ENCODE data around the gene VSTM4. TPM values are rescaled to one million over a fixed set of nuclear protein-coding genes. Genes with fewer than 3 reads are reported as not detected.
A peak's percentile ranks its signal among the peaks of the same experiment; 100 is the strongest.

Gene VSTM4
- polyA plus RNA-seq, 1 donor (not counting 4 experiments of a cell fraction or from before 2014, with no cell fraction given) = not detected

DNA sequence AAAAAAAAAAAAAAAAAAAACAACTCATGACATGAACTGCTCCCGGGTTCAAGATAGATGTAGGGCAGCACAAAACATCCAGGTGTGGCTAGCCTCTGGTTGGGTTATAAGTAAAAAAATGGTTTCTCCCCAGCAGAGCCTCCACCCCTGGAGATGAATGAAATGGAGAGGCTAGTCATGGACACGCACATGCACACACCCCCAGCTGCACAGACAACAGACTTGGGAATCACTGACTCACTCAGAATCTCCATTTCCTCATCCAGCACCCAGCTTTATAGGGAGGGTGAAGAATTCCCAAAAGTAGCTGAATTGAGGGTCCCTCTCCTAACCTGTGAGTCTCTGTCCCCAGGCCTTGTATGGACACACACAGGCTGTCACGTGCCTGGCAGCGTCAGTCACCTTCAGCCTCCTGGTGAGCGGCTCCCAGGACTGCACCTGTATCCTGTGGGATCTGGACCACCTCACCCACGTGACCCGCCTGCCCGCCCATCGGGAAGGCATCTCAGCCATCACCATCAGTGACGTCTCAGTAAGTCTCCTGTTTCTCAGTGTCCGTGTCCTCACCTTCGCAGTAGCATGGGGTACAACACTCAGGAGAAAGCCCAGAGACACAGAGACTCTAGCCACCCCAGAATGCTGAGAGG, 140.7 kb downstream of the VSTM4 start:
- no peak overlapping the region for H3K4me2 ChIP-seq (ENCODE audit: control insufficient read depth, extremely low read depth, insufficient read depth, low read depth, low read length)
- H3K27ac ChIP-seq (ENCODE audit: control insufficient read depth, insufficient read depth, low read length) = no peak overlapping the region
- H3K9ac ChIP-seq (ENCODE audit: control insufficient read depth, extremely low read depth, insufficient read depth, low read length) = no peak overlapping the region
- no peaks in the 10 kb centered on the region for H4K20me1 ChIP-seq (ENCODE audit: control insufficient read depth, extremely low read depth, insufficient read depth, low read length)
- H3K4me3 ChIP-seq (ENCODE audit: control insufficient read depth in 2 of 3, extremely low read depth in 1 of 3, insufficient read depth in 2 of 3, low read depth in 1 of 3, low read length in 3 of 3) = no peak overlapping the region
- H3K9me1 ChIP-seq (ENCODE audit: control insufficient read depth, extremely low read depth, insufficient read depth, low read length) = no peaks in the 10 kb centered on the region
- no peak for FAIRE-seq
- no peaks in the 10 kb centered on the region for H3K79me2 ChIP-seq (ENCODE audit: control insufficient read depth, insufficient read depth, low read length)
- H3K27me3 ChIP-seq (ENCODE audit: control insufficient read depth, extremely low read depth, insufficient read depth, low read length) = peaks cover 3% of the 10 kb centered on the region
- no peak for DNase-seq (ENCODE audit: low read depth, low spot score)
- H2AFZ ChIP-seq (ENCODE audit: control insufficient read depth, low read length) = no peak overlapping the region
- TF ChIP-seq, protein P1, sequence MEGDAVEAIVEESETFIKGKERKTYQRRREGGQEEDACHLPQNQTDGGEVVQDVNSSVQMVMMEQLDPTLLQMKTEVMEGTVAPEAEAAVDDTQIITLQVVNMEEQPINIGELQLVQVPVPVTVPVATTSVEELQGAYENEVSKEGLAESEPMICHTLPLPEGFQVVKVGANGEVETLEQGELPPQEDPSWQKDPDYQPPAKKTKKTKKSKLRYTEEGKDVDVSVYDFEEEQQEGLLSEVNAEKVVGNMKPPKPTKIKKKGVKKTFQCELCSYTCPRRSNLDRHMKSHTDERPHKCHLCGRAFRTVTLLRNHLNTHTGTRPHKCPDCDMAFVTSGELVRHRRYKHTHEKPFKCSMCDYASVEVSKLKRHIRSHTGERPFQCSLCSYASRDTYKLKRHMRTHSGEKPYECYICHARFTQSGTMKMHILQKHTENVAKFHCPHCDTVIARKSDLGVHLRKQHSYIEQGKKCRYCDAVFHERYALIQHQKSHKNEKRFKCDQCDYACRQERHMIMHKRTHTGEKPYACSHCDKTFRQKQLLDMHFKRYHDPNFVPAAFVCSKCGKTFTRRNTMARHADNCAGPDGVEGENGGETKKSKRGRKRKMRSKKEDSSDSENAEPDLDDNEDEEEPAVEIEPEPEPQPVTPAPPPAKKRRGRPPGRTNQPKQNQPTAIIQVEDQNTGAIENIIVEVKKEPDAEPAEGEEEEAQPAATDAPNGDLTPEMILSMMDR (optimal IDR thresholded peaks at IDR 0.05 in 1 of 3, IDR thresholded peaks at IDR 0.05 in 1 of 3, conservative IDR thresholded peaks at IDR 0.05 in 1 of 3; ENCODE audit: extremely low read depth in 1 of 3, insufficient read depth in 2 of 3, low read length in 3 of 3) = no peak
- no peak for TF ChIP-seq EZH2 (IDR thresholded peaks at IDR 0.05; ENCODE audit: low read length)
- no peaks in the 10 kb centered on the region for H3K4me1 ChIP-seq (ENCODE audit: control insufficient read depth, extremely low read depth, insufficient read depth, low read length)
- H3K9me3 ChIP-seq (ENCODE audit: control insufficient read depth, low read depth, low read length) = no peaks in the 10 kb centered on the region
- no peaks in the 10 kb centered on the region for H3K36me3 ChIP-seq (ENCODE audit: control insufficient read depth in 2 of 2, extremely low read depth in 1 of 2, insufficient read depth in 2 of 2, low read length in 2 of 2)
- dilution Hi-C loops (cut with MboI; ENCODE audit: extremely low pct_ligation_motif_present, low sequenced_read_pairs) = no loop called here

DNA sequence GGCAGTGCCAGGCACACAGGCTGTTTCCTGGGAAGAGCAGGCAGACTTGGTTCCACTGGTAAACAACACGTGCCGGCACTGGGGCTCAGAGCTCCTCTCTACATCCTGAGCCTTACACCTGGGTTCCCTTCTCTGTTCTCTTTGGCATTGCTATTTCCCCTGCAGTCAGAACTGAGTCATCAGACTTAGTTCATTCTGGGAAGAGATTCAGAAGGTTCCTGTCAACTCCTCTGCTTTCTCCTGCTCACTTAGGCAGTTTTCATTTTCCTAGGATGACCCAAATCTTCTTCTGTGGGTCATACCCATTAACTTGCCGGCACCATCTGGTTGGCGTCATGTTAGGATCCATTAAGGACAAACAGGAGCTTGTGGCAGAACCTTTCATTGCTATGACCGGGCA, 142.3 kb downstream of the VSTM4 start:
- dilution Hi-C loops (cut with MboI; ENCODE audit: extremely low pct_ligation_motif_present, low sequenced_read_pairs) = no loop called here
- Histone ChIP-seq H3K27me3 (ENCODE audit: control insufficient read depth, extremely low read depth, insufficient read depth, low read length) (peaks cover 3% of the 10 kb centered on the region), H3K9me1 (ENCODE audit: control insufficient read depth, extremely low read depth, insufficient read depth, low read length) (no peaks in the 10 kb centered on the region), H3K9ac (ENCODE audit: control insufficient read depth, extremely low read depth, insufficient read depth, low read length) (no peak overlapping the region), H3K9me3 (ENCODE audit: control insufficient read depth, low read depth, low read length) (no peaks in the 10 kb centered on the region), H3K4me2 (ENCODE audit: control insufficient read depth, extremely low read depth, insufficient read depth, low read depth, low read length) (no peak overlapping the region), H3K79me2 (ENCODE audit: control insufficient read depth, insufficient read depth, low read length) (no peaks in the 10 kb centered on the region), H3K4me1 (ENCODE audit: control insufficient read depth, extremely low read depth, insufficient read depth, low read length) (no peaks in the 10 kb centered on the region), H3K27ac (ENCODE audit: control insufficient read depth, insufficient read depth, low read length) (no peak overlapping the region), H3K4me3 (ENCODE audit: control insufficient read depth in 2 of 3, extremely low read depth in 1 of 3, insufficient read depth in 2 of 3, low read depth in 1 of 3, low read length in 3 of 3) (no peak overlapping the region), H3K36me3 (ENCODE audit: control insufficient read depth in 2 of 2, extremely low read depth in 1 of 2, insufficient read depth in 2 of 2, low read length in 2 of 2) (no peaks in the 10 kb centered on the region), H4K20me1 (ENCODE audit: control insufficient read depth, extremely low read depth, insufficient read depth, low read length) (no peaks in the 10 kb centered on the region), H2AFZ (ENCODE audit: control insufficient read depth, low read length) (no peak overlapping the region)
- peak; percentile 88 for FAIRE-seq
- DNase-seq (ENCODE audit: low read depth, low spot score) = no peak
- TF ChIP-seq, protein P1 (optimal IDR thresholded peaks at IDR 0.05 in 1 of 3, IDR thresholded peaks at IDR 0.05 in 1 of 3, conservative IDR thresholded peaks at IDR 0.05 in 1 of 3; ENCODE audit: extremely low read depth in 1 of 3, insufficient read depth in 2 of 3, low read length in 3 of 3) = no peak
- TF ChIP-seq EZH2 (IDR thresholded peaks at IDR 0.05; ENCODE audit: low read length) = no peak
